Thyroid gland (tissue), 4 donors: ENCODE results near the gene ESYT1. TPM values are rescaled to one million over a fixed set of nuclear protein-coding genes. Genes with fewer than 3 reads are reported as not detected.

ENCODE experiments used
- DNase-seq, 2 donors: peaks; one replicate each; pipeline ENCODE4 v3.0.0-alpha.2; 2019
- H3K27ac ChIP-seq, 3 donors: fragments of 200-600 bp; sonication (generic); 1 replicate in 2 of 3; 2 replicates in 1 of 3; pipeline ENCODE4 v1.5.1; 2016 to 2019; ENCODE audit warnings: mild to moderate bottlenecking in 1 of 3, moderate library complexity in 1 of 3
- H3K27me3 ChIP-seq: fragments of 200-600 bp; sonication (generic); one replicate; pipeline ENCODE4 v1.5.1; 2019
- H3K36me3 ChIP-seq, 2 donors: fragments of 200-600 bp; sonication (generic); one replicate each; pipeline ENCODE4 v1.5.1; 2016 to 2019
- H3K4me1 ChIP-seq, 2 donors: fragments of 200-600 bp; sonication (generic); one replicate each; pipeline ENCODE4 v1.5.1; 2017 to 2019
- H3K4me3 ChIP-seq, 3 donors: fragments of 200-600 bp; sonication (generic); replicated peaks in 1 of 3; 1 replicate in 2 of 3; 2 replicates in 1 of 3; pipeline ENCODE4 v1.5.1; 2016; ENCODE audit warnings: mild to moderate bottlenecking in 1 of 3
- H3K9me3 ChIP-seq: fragments of 200-600 bp; sonication (generic); one replicate; pipeline ENCODE4 v1.5.1; 2017
- POLR2A ChIP-seq, 2 donors: fragments of 450-650 bp; IDR thresholded peaks; one replicate each; pipeline ENCODE4 v1.6.1; 2017; ENCODE audit warnings: antibody characterized with exemption in 2 of 2, mild to moderate bottlenecking in 2 of 2, moderate library complexity in 1 of 2
- WGBS, 2 donors: methylation state at CpG; one replicate each; pipeline ENCODE4 v1.1.5; 2017; 5-methylcytosine and 5-hydroxymethylcytosine counted together
- intact Hi-C: fragments of 100-400 bp; cut with DNase I; formaldehyde crosslinking; loops from one replicate; pipeline ENCODE4 v1.15.1; 2023
- total RNA-seq, 4 donors: library from RNA; depleted of rRNA; stranded (reverse); fragments of >200 nt; gene quantifications; one replicate each; pipeline ENCODE4 v1.2.3, GENCODE V29; 2016
- TF ChIP-seq, protein P1 (sequence below), 6 experiments: fragments of 200-600 bp in 3 of 6; fragments of 450-650 bp in 3 of 6; sonication (generic) in 3 of 6; IDR thresholded peaks; one replicate each; pipeline ENCODE4 v1.5.1; 2016 to 2019; ENCODE audit warnings: antibody characterized with exemption in 6 of 6, mild to moderate bottlenecking in 2 of 6, inconsistent platforms in 1 of 6, moderate library complexity in 1 of 6

The ESYT1 gene
- total RNA-seq, 4 donors from 2014 or later = 60.6 to 84.7 (median 68.7) TPM

DNA sequence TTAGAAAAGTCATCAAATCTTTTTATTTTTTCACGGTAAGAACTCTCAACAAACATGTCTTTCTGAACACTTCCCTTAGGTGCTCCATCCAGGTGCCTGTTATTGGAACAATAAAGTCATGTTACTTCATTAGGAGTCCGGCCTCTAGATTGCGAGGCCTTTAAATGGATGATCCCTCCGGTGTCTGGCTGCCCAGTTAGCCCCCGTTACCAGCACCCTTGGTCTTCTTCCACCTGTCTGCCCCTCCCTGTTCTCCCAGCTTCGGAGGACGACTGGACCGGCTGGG, 24.3 kb upstream of the ESYT1 start:
- no peak for DNase-seq
- peak overlapping the region in 2 of 3 donors; percentile 1 to 90 for H3K4me3 ChIP-seq
- 1 to 2% methylated on average over 8 of the region's 8 CpGs for WGBS, 2 donors
- intact Hi-C loops = loop anchor here (10.0 kb wide), 1 partner anchor 59 kb away; the partner anchor contains the start of gene RPS26
- H3K4me1 ChIP-seq = peaks cover 0 to 17% of the 10 kb centered on the region in 2 donors
- no peaks in the 10 kb centered on the region for H3K9me3 ChIP-seq
- H3K27me3 ChIP-seq = no peaks in the 10 kb centered on the region
- peak overlapping the region; percentile 9 to 83 (median 66) for H3K27ac ChIP-seq
- TF ChIP-seq, protein P1, sequence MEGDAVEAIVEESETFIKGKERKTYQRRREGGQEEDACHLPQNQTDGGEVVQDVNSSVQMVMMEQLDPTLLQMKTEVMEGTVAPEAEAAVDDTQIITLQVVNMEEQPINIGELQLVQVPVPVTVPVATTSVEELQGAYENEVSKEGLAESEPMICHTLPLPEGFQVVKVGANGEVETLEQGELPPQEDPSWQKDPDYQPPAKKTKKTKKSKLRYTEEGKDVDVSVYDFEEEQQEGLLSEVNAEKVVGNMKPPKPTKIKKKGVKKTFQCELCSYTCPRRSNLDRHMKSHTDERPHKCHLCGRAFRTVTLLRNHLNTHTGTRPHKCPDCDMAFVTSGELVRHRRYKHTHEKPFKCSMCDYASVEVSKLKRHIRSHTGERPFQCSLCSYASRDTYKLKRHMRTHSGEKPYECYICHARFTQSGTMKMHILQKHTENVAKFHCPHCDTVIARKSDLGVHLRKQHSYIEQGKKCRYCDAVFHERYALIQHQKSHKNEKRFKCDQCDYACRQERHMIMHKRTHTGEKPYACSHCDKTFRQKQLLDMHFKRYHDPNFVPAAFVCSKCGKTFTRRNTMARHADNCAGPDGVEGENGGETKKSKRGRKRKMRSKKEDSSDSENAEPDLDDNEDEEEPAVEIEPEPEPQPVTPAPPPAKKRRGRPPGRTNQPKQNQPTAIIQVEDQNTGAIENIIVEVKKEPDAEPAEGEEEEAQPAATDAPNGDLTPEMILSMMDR (IDR thresholded peaks at IDR 0.05) = no peak
- TF ChIP-seq POLR2A (IDR thresholded peaks at IDR 0.05) = no peak
- H3K36me3 ChIP-seq = peaks cover 18 to 21% of the 10 kb centered on the region in 2 donors

DNA sequence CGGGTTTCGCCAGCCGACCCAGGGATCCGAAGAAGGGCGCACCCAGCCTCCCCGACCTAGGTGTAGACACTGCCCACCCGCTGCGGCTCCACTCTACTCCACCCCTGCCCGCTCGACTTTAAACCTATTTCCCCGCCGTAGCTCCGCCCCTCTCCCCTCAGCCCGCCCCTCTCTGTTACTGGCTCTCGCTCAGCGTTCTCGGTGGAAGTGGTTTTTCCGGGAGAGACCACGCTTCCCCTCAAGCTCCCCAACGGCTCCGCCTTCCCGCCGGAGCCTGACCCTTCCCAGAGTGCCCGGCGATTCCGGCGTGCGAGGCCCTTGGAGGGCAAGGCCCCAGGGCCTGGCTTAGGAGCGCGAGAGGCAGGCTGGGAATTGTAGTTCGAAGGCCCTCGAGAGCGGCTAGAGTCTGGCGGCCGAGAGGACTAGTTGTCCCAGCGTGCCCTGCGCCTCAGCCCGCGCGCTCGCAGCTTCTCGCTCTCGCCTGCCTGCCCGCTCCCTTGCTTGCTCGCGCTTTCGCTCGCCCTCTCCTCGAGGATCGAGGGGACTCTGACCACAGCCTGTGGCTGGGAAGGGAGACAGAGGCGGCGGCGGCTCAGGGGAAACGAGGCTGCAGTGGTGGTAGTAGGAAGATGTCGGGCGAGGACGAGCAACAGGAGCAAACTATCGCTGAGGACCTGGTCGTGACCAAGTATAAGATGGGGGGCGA, 23.8 kb upstream of the ESYT1 start, which contains the start of gene PA2G4:
PA2G4 (plus strand) TSS at position 451 of the 706 bp plus-strand sequence; CDS start at position 630, 179 bp downstream.
- Histone ChIP-seq H3K4me1 (peaks cover 0 to 17% of the 10 kb centered on the region in 2 donors), H3K9me3 (no peaks in the 10 kb centered on the region), H3K27me3 (no peaks in the 10 kb centered on the region), H3K27ac (peak within 1 kb of the TSS; percentile 66 to 83 (median 76)), H3K36me3 (peaks cover 23 to 24% of the 10 kb centered on the region in 2 donors), H3K4me3 (peak within 1 kb of the TSS; percentile 70 to 96 (median 90))
- TF ChIP-seq, protein P1 (IDR thresholded peaks at IDR 0.05) = peak in 1 of 6 experiments; percentile 4
- TF ChIP-seq POLR2A (IDR thresholded peaks at IDR 0.05) = peak; percentile 58 to 97
- intact Hi-C loops = loop anchor here (10.0 kb wide), 1 partner anchor 59 kb away; the partner anchor contains the start of gene RPS26
- WGBS, 2 donors = 1% methylated on average over 44 to 56 of the region's 60 CpGs
- peak; percentile 98 to 99 for DNase-seq

DNA sequence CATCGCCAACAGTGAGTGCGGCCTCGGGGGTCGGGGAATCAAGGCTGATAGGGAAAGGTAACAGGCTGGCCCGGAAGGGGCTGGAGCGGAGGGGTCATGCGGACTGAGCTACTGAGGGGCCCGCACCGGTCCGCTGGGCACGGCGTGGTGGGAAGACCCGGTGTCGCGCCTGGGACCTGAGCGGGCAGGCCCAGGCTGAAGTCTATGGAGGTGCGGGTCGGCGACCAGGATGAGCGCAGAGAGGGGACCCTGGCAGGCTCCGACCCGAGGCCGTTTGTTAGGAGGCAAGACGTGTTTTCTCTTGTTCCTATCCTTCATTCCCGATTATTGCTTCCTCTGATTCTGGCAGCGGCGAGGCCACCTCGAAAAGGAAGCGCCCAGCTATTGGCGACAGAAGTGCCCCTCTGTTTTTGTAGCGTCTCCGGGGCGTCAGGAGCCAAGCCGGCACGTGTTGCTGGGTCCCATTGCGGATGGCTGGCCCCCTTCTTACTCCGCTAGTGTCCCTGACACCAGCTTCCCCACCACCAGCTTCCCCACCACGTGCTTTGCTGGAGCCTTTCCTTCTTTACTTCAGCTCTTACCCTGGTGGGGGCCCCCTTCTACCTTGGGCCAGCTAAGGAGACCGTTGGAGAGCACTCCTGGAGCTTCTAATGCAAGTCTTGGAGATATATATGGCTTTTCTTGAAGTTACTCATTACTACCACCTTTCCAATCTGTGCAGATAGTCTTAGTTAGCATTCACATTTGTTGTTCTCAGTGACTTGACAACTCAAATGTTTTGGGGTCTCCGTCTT, 23.1 kb upstream of the ESYT1 start:
- Histone ChIP-seq H3K4me3 (peak overlapping the region; percentile 70 to 96 (median 90)), H3K9me3 (no peaks in the 10 kb centered on the region), H3K36me3 (peaks cover 30 to 32% of the 10 kb centered on the region in 2 donors), H3K27me3 (no peaks in the 10 kb centered on the region), H3K27ac (peak overlapping the region; percentile 66 to 83 (median 76)), H3K4me1 (peaks cover 0 to 17% of the 10 kb centered on the region in 2 donors)
- 1 to 2% methylated on average over 30 to 36 of the region's 40 CpGs for WGBS, 2 donors
- peak; percentile 32 to 54 for DNase-seq
- intact Hi-C loops = loop anchor here (10.0 kb wide), 1 partner anchor 60 kb away; the partner anchor contains the start of gene RPS26
- TF ChIP-seq, protein P1 (IDR thresholded peaks at IDR 0.05) = no peak
- no peak for TF ChIP-seq POLR2A (IDR thresholded peaks at IDR 0.05)

DNA sequence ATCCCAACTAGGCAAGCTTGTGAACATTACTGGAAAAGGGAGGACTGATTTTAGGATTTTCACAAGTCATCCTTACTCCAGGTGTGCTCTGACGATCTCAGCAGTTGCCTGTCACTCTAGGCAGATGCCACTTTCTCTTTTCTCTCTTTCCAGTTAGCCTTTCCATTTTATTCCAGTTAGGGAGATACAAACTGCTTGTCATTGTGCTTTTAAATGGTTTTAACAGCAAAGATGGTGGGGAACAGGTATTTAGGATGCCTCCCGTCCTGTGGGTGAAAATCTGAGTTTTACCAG, 22.5 kb upstream of the ESYT1 start:
- H3K4me1 ChIP-seq = peaks cover 0 to 17% of the 10 kb centered on the region in 2 donors
- intact Hi-C loops = loop anchor here (10.0 kb wide), 1 partner anchor 61 kb away; the partner anchor contains the start of gene RPS26
- WGBS, 2 donors = 35 to 37% methylated on average over 2 of the region's 2 CpGs
- no peak for DNase-seq
- no peaks in the 10 kb centered on the region for H3K27me3 ChIP-seq
- H3K9me3 ChIP-seq = no peaks in the 10 kb centered on the region
- no peak for TF ChIP-seq POLR2A (IDR thresholded peaks at IDR 0.05)
- TF ChIP-seq, protein P1 (IDR thresholded peaks at IDR 0.05) = no peak
- H3K27ac ChIP-seq = no peak overlapping the region
- H3K4me3 ChIP-seq = peak overlapping the region in 2 of 3 donors; percentile 90 to 96
- peaks cover 36 to 37% of the 10 kb centered on the region in 2 donors for H3K36me3 ChIP-seq
